NOMO-1 (cell line): ENCODE measurements around the gene IRS2.
A peak's percentile ranks its signal among the peaks of the same experiment; 100 is the strongest.
"Not testable (repeated sequence)": the region's sequence is repeated elsewhere in the genome, so short reads cannot be mapped to it uniquely, and the experiment has no call there.

Experiments
- DNase-seq, 2 experiments: peaks; one replicate each; lab custom pipeline; 2025; ENCODE audit not compliant: unreplicated experiment in 2 of 2; lab: John Stamatoyannopoulos, UW

The IRS2 gene

GRCh38 chr13:109737606-109738005, 48.8 kb downstream of the IRS2 start:
- DNase-seq: no peak

- no peak for DNase-seq
Measured at GRCh38 chr13:109737046-109737573, 49.3 kb downstream of the IRS2 start.

GRCh38 chr13:109735436-109735966, 50.9 kb downstream of the IRS2 start:
- DNase-seq: no peak

GRCh38 chr13:109734002-109734785, 52.2 kb downstream of the IRS2 start:
- DNase-seq: no peak

- DNase-seq: no peak
Measured at GRCh38 chr13:109733550-109733949, 52.8 kb downstream of the IRS2 start.

- DNase-seq: not testable (repeated sequence)
Measured at GRCh38 chr13:109732470-109733170, 53.8 kb downstream of the IRS2 start.

- no peak for DNase-seq
Measured at GRCh38 chr13:109730812-109731335, 55.5 kb downstream of the IRS2 start.

- no peak for DNase-seq
Measured at GRCh38 chr13:109728791-109729731, 57.3 kb downstream of the IRS2 start.

- DNase-seq: no peak
Measured at GRCh38 chr13:109728061-109728460, 58.3 kb downstream of the IRS2 start.

- DNase-seq: no peak
Measured at GRCh38 chr13:109727251-109727650, 59.1 kb downstream of the IRS2 start.

GRCh38 chr13:109725995-109726637, 60.3 kb downstream of the IRS2 start:
- no peak for DNase-seq

GRCh38 chr13:109725297-109725696, 61.1 kb downstream of the IRS2 start:
- DNase-seq: peak; percentile 12 to 62

- DNase-seq: no peak
Measured at GRCh38 chr13:109724603-109725002, 61.8 kb downstream of the IRS2 start.

GRCh38 chr13:109723046-109723445, 63.3 kb downstream of the IRS2 start:
- no peak for DNase-seq

- no peak for DNase-seq
Measured at GRCh38 chr13:109722068-109722467, 64.3 kb downstream of the IRS2 start.

GRCh38 chr13:109720758-109721184, 65.6 kb downstream of the IRS2 start:
- no peak for DNase-seq

GRCh38 chr13:109719962-109720646, 66.3 kb downstream of the IRS2 start:
- peak in 1 of 2 experiments; percentile 34 for DNase-seq

- DNase-seq: no peak
Measured at GRCh38 chr13:109718726-109719125, 67.7 kb downstream of the IRS2 start.

GRCh38 chr13:109717686-109718085, 68.7 kb downstream of the IRS2 start:
- no peak for DNase-seq
